WTC11 (cell line): ENCODE measurements around the gene TRA2A.
"Not testable (repeated sequence)": the region's sequence is repeated elsewhere in the genome, so short reads cannot be mapped to it uniquely, and the experiment has no call there.

Experiments used
- ATF6 ChIP-seq: sonication (generic); formaldehyde crosslinking; IDR thresholded peaks from 2 replicates; pipeline ENCODE4 v1.8.1; 2023; ENCODE audit warnings: mild to moderate bottlenecking, missing genetic modification reagents
- ESRRA ChIP-seq: sonication (generic); formaldehyde crosslinking; IDR thresholded peaks from 2 replicates; pipeline ENCODE4 v1.8.1; 2022; ENCODE audit warnings: mild to moderate bottlenecking, missing genetic modification reagents, borderline replicate concordance
- FOXJ3 ChIP-seq: sonication (generic); formaldehyde crosslinking; IDR thresholded peaks from 2 replicates; pipeline ENCODE4 v1.9.0; 2021; ENCODE audit warnings: missing genetic modification reagents, mild to moderate bottlenecking, borderline replicate concordance
- GABPB1 ChIP-seq: sonication (generic); formaldehyde crosslinking; IDR thresholded peaks from 2 replicates; pipeline ENCODE4 v1.8.1; 2023; ENCODE audit warnings: mild to moderate bottlenecking, missing genetic modification reagents
- MAX ChIP-seq: sonication (generic); formaldehyde crosslinking; IDR thresholded peaks from 2 replicates; pipeline ENCODE4 v1.8.0; 2022; ENCODE audit warnings: mild to moderate bottlenecking, missing genetic modification reagents
- NR1H2 ChIP-seq: sonication (generic); formaldehyde crosslinking; IDR thresholded peaks from 2 replicates; pipeline ENCODE4 v1.9.0; 2021; ENCODE audit warnings: mild to moderate bottlenecking, moderate library complexity, missing genetic modification reagents
- SOX15 ChIP-seq: fragments of 250-450 bp; sonication (Bioruptor Pico); IDR thresholded peaks from 2 replicates; pipeline ENCODE4 v1.9.0; 2021; ENCODE audit warnings: mild to moderate bottlenecking
- ZNF121 ChIP-seq: sonication (generic); formaldehyde crosslinking; IDR thresholded peaks from 2 replicates; pipeline ENCODE4 v1.8.0; 2023; ENCODE audit warnings: missing genetic modification reagents
- ZNF281 ChIP-seq: sonication (generic); formaldehyde crosslinking; IDR thresholded peaks from 2 replicates; pipeline ENCODE4 v1.8.0; 2023; ENCODE audit warnings: mild to moderate bottlenecking, missing genetic modification reagents
- TF ChIP-seq, protein P1 (sequence below): fragments of 200-600 bp; IDR thresholded peaks from 2 replicates; pipeline ENCODE4 v1.8.0; 2022; ENCODE audit warnings: antibody characterized with exemption
- TF ChIP-seq, protein P2 (sequence below): sonication (generic); formaldehyde crosslinking; IDR thresholded peaks from 2 replicates; pipeline ENCODE4 v1.8.0; 2022; ENCODE audit warnings: mild to moderate bottlenecking, missing genetic modification reagents
- TF ChIP-seq, protein P3 (sequence below): sonication (generic); formaldehyde crosslinking; IDR thresholded peaks from 2 replicates; pipeline ENCODE4 v1.8.1; 2023; ENCODE audit warnings: mild to moderate bottlenecking, missing genetic modification reagents, moderate library complexity

GRCh38 chr7:23525611-23526010 lies 6.2 kb downstream of the TRA2A start:
- TF ChIP-seq MAX; ZNF121 (CRISPR knock-in tag); ZNF281 (CRISPR knock-in tag); ATF6 (CRISPR knock-in tag); GABPB1 (CRISPR knock-in tag); SOX15 (CRISPR knock-in tag); NR1H2 (CRISPR knock-in tag); FOXJ3 (CRISPR knock-in tag); ESRRA (CRISPR knock-in tag): not testable (repeated sequence)
- TF ChIP-seq, protein P1, sequence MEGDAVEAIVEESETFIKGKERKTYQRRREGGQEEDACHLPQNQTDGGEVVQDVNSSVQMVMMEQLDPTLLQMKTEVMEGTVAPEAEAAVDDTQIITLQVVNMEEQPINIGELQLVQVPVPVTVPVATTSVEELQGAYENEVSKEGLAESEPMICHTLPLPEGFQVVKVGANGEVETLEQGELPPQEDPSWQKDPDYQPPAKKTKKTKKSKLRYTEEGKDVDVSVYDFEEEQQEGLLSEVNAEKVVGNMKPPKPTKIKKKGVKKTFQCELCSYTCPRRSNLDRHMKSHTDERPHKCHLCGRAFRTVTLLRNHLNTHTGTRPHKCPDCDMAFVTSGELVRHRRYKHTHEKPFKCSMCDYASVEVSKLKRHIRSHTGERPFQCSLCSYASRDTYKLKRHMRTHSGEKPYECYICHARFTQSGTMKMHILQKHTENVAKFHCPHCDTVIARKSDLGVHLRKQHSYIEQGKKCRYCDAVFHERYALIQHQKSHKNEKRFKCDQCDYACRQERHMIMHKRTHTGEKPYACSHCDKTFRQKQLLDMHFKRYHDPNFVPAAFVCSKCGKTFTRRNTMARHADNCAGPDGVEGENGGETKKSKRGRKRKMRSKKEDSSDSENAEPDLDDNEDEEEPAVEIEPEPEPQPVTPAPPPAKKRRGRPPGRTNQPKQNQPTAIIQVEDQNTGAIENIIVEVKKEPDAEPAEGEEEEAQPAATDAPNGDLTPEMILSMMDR, result not testable (repeated sequence)
- TF ChIP-seq, protein P2, sequence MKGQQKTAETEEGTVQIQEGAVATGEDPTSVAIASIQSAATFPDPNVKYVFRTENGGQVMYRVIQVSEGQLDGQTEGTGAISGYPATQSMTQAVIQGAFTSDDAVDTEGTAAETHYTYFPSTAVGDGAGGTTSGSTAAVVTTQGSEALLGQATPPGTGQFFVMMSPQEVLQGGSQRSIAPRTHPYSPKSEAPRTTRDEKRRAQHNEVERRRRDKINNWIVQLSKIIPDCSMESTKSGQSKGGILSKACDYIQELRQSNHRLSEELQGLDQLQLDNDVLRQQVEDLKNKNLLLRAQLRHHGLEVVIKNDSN (CRISPR knock-in tag), result not testable (repeated sequence)
- TF ChIP-seq, protein P3, sequence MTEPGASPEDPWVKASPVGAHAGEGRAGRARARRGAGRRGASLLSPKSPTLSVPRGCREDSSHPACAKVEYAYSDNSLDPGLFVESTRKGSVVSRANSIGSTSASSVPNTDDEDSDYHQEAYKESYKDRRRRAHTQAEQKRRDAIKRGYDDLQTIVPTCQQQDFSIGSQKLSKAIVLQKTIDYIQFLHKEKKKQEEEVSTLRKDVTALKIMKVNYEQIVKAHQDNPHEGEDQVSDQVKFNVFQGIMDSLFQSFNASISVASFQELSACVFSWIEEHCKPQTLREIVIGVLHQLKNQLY (CRISPR knock-in tag), result not testable (repeated sequence)
